Stomach (tissue), 4 donors: ENCODE data around the gene PKLR.

Experiments
- POLR2A ChIP-seq, 4 donors: fragments of 450-650 bp; IDR thresholded peaks; one replicate each; pipeline ENCODE4 v1.6.1; 2016; ENCODE audit warnings: antibody characterized with exemption in 4 of 4, control low read depth in 2 of 4, mild to moderate bottlenecking in 1 of 4, moderate library complexity in 1 of 4
- POLR2AphosphoS5 ChIP-seq, 3 donors: sonication (generic); formaldehyde crosslinking; IDR thresholded peaks; one replicate each; pipeline ENCODE4 v1.6.1; 2016; ENCODE audit warnings: antibody characterized with exemption in 3 of 3
- TF ChIP-seq, protein P1 (sequence below), 7 experiments: fragments of 450-650 bp in 4 of 7; fragments of 200-600 bp in 3 of 7; sonication (generic) in 3 of 7; IDR thresholded peaks; one replicate each; pipeline ENCODE4 v1.5.1; 2016 to 2019; ENCODE audit warnings: antibody characterized with exemption in 7 of 7, control low read depth in 2 of 7, mild to moderate bottlenecking in 1 of 7

GRCh38 chr1:155254228-155254713, 47.0 kb downstream of the PKLR start:
- TF ChIP-seq, protein P1, sequence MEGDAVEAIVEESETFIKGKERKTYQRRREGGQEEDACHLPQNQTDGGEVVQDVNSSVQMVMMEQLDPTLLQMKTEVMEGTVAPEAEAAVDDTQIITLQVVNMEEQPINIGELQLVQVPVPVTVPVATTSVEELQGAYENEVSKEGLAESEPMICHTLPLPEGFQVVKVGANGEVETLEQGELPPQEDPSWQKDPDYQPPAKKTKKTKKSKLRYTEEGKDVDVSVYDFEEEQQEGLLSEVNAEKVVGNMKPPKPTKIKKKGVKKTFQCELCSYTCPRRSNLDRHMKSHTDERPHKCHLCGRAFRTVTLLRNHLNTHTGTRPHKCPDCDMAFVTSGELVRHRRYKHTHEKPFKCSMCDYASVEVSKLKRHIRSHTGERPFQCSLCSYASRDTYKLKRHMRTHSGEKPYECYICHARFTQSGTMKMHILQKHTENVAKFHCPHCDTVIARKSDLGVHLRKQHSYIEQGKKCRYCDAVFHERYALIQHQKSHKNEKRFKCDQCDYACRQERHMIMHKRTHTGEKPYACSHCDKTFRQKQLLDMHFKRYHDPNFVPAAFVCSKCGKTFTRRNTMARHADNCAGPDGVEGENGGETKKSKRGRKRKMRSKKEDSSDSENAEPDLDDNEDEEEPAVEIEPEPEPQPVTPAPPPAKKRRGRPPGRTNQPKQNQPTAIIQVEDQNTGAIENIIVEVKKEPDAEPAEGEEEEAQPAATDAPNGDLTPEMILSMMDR (IDR thresholded peaks at IDR 0.05), result no peak
- TF ChIP-seq POLR2A (IDR thresholded peaks at IDR 0.05), result no peak
- no peak for TF ChIP-seq POLR2AphosphoS5 (IDR thresholded peaks at IDR 0.05)
